LNCaP clone FGC (cell line): Measurements from ENCODE around the gene ZNF100.
"Not testable (repeated sequence)": the region's sequence is repeated elsewhere in the genome, so short reads cannot be mapped to it uniquely, and the experiment has no call there.

Experiments
- DNase-seq: peaks from one replicate; pipeline ENCODE4 v3.0.0-alpha.2; 2011; ENCODE audit warnings: low read depth
- H3K4me3 ChIP-seq: 2 replicates; pipeline ENCODE4 v1.5.1; 2011; ENCODE audit warnings: mild to moderate bottlenecking, low read depth, low read length, control low read depth
- TF ChIP-seq, protein P1 (sequence below): IDR thresholded peaks from 2 replicates; pipeline ENCODE4 v1.5.1; 2012; ENCODE audit warnings: mild to moderate bottlenecking; ENCODE audit not compliant: control insufficient read depth, insufficient read depth; ENCODE audit errors: extremely low read depth

ZNF100 gene

GRCh38 chr19:21767065-21767800, at the start of gene ZNF100:
Gene ZNF100, minus strand, starts transcription at chr19:21767579. Its CDS starts 150 bp downstream, at chr19:21767429.
- DNase-seq: peak; percentile 91
- TF ChIP-seq, protein P1, sequence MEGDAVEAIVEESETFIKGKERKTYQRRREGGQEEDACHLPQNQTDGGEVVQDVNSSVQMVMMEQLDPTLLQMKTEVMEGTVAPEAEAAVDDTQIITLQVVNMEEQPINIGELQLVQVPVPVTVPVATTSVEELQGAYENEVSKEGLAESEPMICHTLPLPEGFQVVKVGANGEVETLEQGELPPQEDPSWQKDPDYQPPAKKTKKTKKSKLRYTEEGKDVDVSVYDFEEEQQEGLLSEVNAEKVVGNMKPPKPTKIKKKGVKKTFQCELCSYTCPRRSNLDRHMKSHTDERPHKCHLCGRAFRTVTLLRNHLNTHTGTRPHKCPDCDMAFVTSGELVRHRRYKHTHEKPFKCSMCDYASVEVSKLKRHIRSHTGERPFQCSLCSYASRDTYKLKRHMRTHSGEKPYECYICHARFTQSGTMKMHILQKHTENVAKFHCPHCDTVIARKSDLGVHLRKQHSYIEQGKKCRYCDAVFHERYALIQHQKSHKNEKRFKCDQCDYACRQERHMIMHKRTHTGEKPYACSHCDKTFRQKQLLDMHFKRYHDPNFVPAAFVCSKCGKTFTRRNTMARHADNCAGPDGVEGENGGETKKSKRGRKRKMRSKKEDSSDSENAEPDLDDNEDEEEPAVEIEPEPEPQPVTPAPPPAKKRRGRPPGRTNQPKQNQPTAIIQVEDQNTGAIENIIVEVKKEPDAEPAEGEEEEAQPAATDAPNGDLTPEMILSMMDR: no peak
- H3K4me3 ChIP-seq: peak within 1 kb of the TSS; percentile 92

GRCh38 chr19:21812448-21812847, 45.1 kb upstream of the ZNF100 start:
- TF ChIP-seq, protein P1: no peak
- H3K4me3 ChIP-seq: no peak overlapping the region
- no peak for DNase-seq

GRCh38 chr19:21808400-21809000, 41.1 kb upstream of the ZNF100 start:
- not testable (repeated sequence) for DNase-seq, H3K4me3 ChIP-seq

DNA sequence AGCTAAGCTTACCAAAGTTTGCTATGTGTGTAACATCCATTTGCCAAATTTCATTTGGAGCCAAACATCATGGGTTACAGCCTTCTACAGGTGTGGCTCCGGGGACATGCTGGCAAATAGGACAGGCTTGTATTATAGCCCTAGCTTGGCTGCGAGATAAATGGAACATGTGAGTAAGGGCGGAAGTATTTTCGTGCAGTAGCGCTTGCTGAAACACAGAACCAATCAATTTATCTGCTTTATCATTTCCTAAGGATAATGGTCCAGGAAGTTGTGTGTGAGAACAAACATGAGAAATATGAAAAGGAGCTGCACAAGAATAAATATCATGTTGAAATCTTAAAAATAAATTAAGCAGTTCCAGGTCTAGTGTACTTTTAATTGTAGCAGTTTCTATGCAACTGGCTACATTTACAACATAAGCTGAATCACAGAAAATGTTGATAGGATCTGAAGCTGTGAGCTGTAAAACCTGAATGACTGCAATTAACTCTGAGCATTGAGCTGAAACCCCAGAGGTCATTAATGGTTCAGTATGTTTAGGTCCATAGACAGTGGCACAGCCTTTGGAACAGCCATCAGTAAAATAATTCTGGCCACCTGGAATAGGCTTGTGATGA, 22.2 kb upstream of the ZNF100 start:
- H3K4me3 ChIP-seq: no peak overlapping the region
- peak; percentile 7 for DNase-seq
- TF ChIP-seq, protein P1: no peak

DNA sequence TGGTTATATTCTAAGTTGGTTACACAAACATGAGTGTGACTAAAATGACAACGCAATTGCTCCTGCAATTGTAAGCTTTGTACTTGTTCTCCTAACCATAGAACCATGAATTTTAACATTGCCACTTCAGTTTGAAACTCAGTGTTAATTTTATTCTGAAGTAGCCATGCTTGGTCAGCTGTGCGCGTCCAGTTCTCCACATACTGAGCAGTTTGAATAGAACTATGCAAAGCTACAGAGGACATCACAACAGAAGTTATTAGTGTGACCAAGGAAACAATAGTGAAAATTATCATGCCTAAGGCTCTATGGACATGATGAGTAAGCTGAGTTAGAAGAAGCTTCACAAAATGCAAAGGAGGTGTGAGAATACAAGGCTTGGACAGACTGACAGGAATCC, 19.6 kb upstream of the ZNF100 start:
- no peak for DNase-seq
- TF ChIP-seq, protein P1: no peak

DNA sequence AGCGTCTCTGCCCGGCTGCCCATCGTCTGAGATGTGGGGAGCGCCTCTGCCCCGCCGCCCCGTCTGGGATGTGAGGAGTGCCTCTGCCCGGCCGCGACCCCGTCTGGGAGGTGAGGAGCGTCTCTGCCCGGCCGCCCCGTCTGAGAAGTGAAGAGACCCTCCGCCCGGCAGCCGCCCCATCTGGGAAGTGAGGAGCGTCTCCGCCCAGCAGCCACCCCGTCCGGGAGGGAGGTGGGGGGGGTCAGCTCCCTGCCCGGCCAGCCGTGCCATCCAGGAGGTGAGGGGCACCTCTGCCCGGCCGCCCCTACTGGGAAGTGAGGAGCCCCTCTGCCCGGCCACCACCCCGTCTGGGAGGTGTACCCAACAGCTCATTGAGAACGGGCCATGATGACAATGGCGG, 8.4 kb upstream of the ZNF100 start:
- DNase-seq, H3K4me3 ChIP-seq: not testable (repeated sequence)

More for the DNA sequence above, 19.6 kb upstream of the ZNF100 start:
- no peak overlapping the region for H3K4me3 ChIP-seq

DNA sequence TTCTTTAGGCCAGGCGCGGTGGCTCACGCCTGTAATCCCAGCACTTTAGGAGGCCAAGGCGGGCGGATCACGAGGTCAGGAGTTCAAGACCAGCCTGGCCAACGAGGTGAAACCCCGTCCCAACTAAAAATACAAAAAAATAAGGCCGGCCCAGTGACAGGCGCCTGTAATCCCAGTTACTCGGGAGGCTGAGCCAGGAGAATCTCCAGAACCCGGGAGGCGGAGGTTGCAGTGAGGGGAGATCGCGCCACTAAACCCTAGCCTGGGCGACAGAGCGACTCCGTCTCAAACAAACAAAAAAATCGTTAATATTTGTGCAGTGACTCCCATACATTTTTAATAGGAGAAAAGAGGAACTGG, 694 bp downstream of the ZNF100 start:
- peak overlapping the region; percentile 92 for H3K4me3 ChIP-seq
- DNase-seq: not testable (repeated sequence)

DNA sequence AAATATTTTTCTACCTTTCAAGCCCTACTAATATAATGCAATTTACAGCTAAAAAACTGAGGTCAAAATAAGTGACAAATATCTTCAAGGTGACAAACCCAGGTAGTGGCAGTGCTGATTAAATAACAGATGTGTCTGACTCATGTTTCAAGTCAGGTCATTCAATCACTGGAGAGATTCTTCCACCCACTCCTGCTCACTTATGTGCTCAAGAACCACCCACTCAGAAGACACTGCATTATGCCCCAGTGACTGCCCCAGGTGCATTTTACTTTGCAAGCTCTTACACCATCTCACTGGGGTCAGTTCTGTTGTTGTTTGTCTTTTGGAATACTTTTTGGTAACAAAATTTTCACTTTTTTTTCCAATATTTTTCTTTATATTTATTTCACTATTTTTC, 2.2 kb downstream of the ZNF100 start:
- no peak for DNase-seq
- TF ChIP-seq, protein P1: no peak
- no peak overlapping the region for H3K4me3 ChIP-seq

- H3K4me3 ChIP-seq, DNase-seq: not testable (repeated sequence)
Observed at GRCh38 chr19:21761547-21761946, 5.8 kb downstream of the ZNF100 start.
